H1 (cell line): ENCODE data around the gene CCDC148. TPM values are rescaled to one million over a fixed set of nuclear protein-coding genes. Genes with fewer than 3 reads are reported as not detected.

Experiments used
- CTCF ChIA-PET: fragments of 300-600 bp; sonication (Branson Sonifier 250); formaldehyde crosslinking; loops from one replicate; lab custom pipeline; 2021; ENCODE audit not compliant: partially characterized antibody; lab: Charles Lee
- POLR2A ChIA-PET: fragments of 300-600 bp; sonication (Branson Sonifier 250); formaldehyde crosslinking; loops from one replicate; lab custom pipeline; 2021; ENCODE audit warnings: inconsistent platforms; ENCODE audit not compliant: partially characterized antibody; lab: Charles Lee
- DNase-seq, 2 experiments: peaks; one replicate each; pipeline versions ENCODE4 v3.0.0 to v3.0.0-alpha.2; 2010 to 2022; ENCODE audit warnings: low spot score in 2 of 2, low read depth in 1 of 2, mixed read lengths in 1 of 2
- FAIRE-seq: peaks from 2 replicates; lab custom pipeline; 2011; peaks lifted over from hg19 to GRCh38; lab: Jason Lieb, UNC
- H2AFZ ChIP-seq: 2 replicates; pipeline ENCODE4 v1.8.1; 2012; ENCODE audit warnings: low read length, inconsistent platforms
- H2AK5ac ChIP-seq: 2 replicates; pipeline ENCODE4 v1.6.1; 2013; ENCODE audit warnings: low read depth, low read length
- H2BK120ac ChIP-seq: replicated peaks from 2 replicates; pipeline ENCODE3; 2013; ENCODE audit warnings: low read depth, low read length, inconsistent platforms
- H2BK12ac ChIP-seq: 2 replicates; pipeline ENCODE4 v1.6.1; 2013; ENCODE audit warnings: low read depth, low read length
- H2BK15ac ChIP-seq: 2 replicates; pipeline ENCODE4 v1.6.1; 2013; ENCODE audit warnings: low read length
- H2BK20ac ChIP-seq: 2 replicates; pipeline ENCODE4 v1.6.1; 2013; ENCODE audit warnings: low read length
- H2BK5ac ChIP-seq: 2 replicates; pipeline ENCODE4 v1.6.1; 2013; ENCODE audit warnings: low read depth, low read length
- H3K14ac ChIP-seq: 2 replicates; pipeline ENCODE4 v1.6.1; 2013; ENCODE audit warnings: inconsistent platforms; ENCODE audit not compliant: insufficient read length
- H3K18ac ChIP-seq: 2 replicates; pipeline ENCODE4 v1.6.1; 2013; ENCODE audit warnings: low read length; ENCODE audit errors: extremely low read depth
- H3K23ac ChIP-seq: 2 replicates; pipeline ENCODE4 v1.6.1; 2013; ENCODE audit warnings: inconsistent platforms; ENCODE audit not compliant: insufficient read length
- H3K23me2 ChIP-seq: 2 replicates; pipeline ENCODE4 v1.6.1; 2013; ENCODE audit warnings: low read depth, low read length
- H3K27ac ChIP-seq: 2 replicates; pipeline ENCODE4 v1.6.1; 2011; ENCODE audit warnings: low read depth, low read length, inconsistent platforms
- H3K27me3 ChIP-seq, 4 experiments: replicated peaks in 1 of 4; 1 replicate in 1 of 4; 2 replicates in 3 of 4; pipeline versions ENCODE4 v1.6.1 to v1.8.1; 2011 to 2013; ENCODE audit warnings: low read length in 3 of 4, mild to moderate bottlenecking in 3 of 4, inconsistent platforms in 2 of 4, mixed read lengths in 2 of 4, moderate library complexity in 1 of 4; ENCODE audit not compliant: control insufficient read depth in 3 of 4, insufficient read depth in 3 of 4; ENCODE audit errors: extremely low read depth in 1 of 4
- H3K36me3 ChIP-seq, 4 experiments: 2 replicates each; pipeline versions ENCODE4 v1.6.1 to v1.8.1; 2011 to 2013; ENCODE audit warnings: mild to moderate bottlenecking in 4 of 4, low read length in 3 of 4, moderate library complexity in 2 of 4, control low read depth in 1 of 4, inconsistent platforms in 1 of 4; ENCODE audit not compliant: insufficient read depth in 4 of 4, control insufficient read depth in 2 of 4
- H3K4ac ChIP-seq: replicated peaks from 2 replicates; pipeline ENCODE3; 2013; ENCODE audit warnings: low read length, low read depth, mixed read lengths, inconsistent platforms; ENCODE audit not compliant: insufficient read length
- H3K4me1 ChIP-seq, 4 experiments: replicated peaks in 1 of 4; 1 replicate in 1 of 4; 2 replicates in 3 of 4; pipeline versions ENCODE4 v1.6.1 to v1.8.1; 2011 to 2013; ENCODE audit warnings: low read length in 3 of 4, inconsistent platforms in 2 of 4, mixed read lengths in 1 of 4; ENCODE audit not compliant: insufficient read depth in 4 of 4, control insufficient read depth in 3 of 4
- H3K4me2 ChIP-seq, 2 experiments: 2 replicates each; pipeline versions ENCODE4 v1.6.1 to v1.8.1; 2011 to 2013; ENCODE audit warnings: low read depth in 2 of 2, low read length in 2 of 2, control low read depth in 1 of 2, inconsistent platforms in 1 of 2, mild to moderate bottlenecking in 1 of 2; ENCODE audit not compliant: insufficient read depth in 1 of 2
- H3K4me3 ChIP-seq, 4 experiments: fragments of 200-600, 300-600 bp in 1 of 4; sonication (generic), shearing (Covaris generic), sonication (Bioruptor Twin) in 1 of 4; 2 replicates each; pipeline versions ENCODE4 v1.5.1 to v1.8.1; 2011 to 2016; ENCODE audit warnings: low read length in 4 of 4, low read depth in 3 of 4, control low read depth in 2 of 4, inconsistent platforms in 2 of 4, mild to moderate bottlenecking in 2 of 4, mixed read lengths in 1 of 4, moderate library complexity in 1 of 4; ENCODE audit not compliant: insufficient read depth in 2 of 4; ENCODE audit errors: extremely low read depth in 1 of 4
- H3K56ac ChIP-seq: replicated peaks from 2 replicates; pipeline ENCODE3; 2013; ENCODE audit warnings: low read depth, mild to moderate bottlenecking, mixed read lengths, low read length, inconsistent platforms; ENCODE audit not compliant: insufficient read length
- H3K79me1 ChIP-seq: 2 replicates; pipeline ENCODE4 v1.6.1; 2013; ENCODE audit warnings: low read depth, low read length, control low read depth
- H3K79me2 ChIP-seq, 2 experiments: 2 replicates each; pipeline versions ENCODE4 v1.6.1 to v1.8.1; 2012 to 2013; ENCODE audit warnings: low read length in 2 of 2, mild to moderate bottlenecking in 2 of 2, inconsistent platforms in 1 of 2; ENCODE audit not compliant: insufficient read depth in 2 of 2, control insufficient read depth in 1 of 2
- H3K9ac ChIP-seq, 4 experiments: replicated peaks in 1 of 4; 1 replicate in 1 of 4; 2 replicates in 3 of 4; pipeline versions ENCODE4 v1.6.1 to v1.8.1; 2011 to 2013; ENCODE audit warnings: low read depth in 3 of 4, low read length in 3 of 4, control low read depth in 2 of 4, mild to moderate bottlenecking in 2 of 4, moderate library complexity in 2 of 4, inconsistent platforms in 1 of 4; ENCODE audit errors: extremely low read depth in 1 of 4
- H3K9me3 ChIP-seq, 2 experiments: 2 replicates each; pipeline versions ENCODE4 v1.6.1 to v1.8.1; 2012 to 2013; ENCODE audit warnings: mild to moderate bottlenecking in 2 of 2, moderate library complexity in 2 of 2, control low read depth in 1 of 2, inconsistent platforms in 1 of 2, low read depth in 1 of 2, low read length in 1 of 2, mixed read lengths in 1 of 2; ENCODE audit not compliant: insufficient read depth in 2 of 2
- H4K20me1 ChIP-seq, 2 experiments: replicated peaks in 1 of 2; 2 replicates each; pipeline versions ENCODE3 to v1.8.1; 2011 to 2013; ENCODE audit warnings: inconsistent platforms in 2 of 2, low read length in 2 of 2, mild to moderate bottlenecking in 1 of 2; ENCODE audit not compliant: insufficient read depth in 2 of 2, control insufficient read depth in 1 of 2
- H4K5ac ChIP-seq: 2 replicates; pipeline ENCODE4 v1.6.1; 2013; ENCODE audit warnings: low read length, low read depth, mixed read lengths, inconsistent platforms; ENCODE audit not compliant: insufficient read length
- H4K8ac ChIP-seq: 2 replicates; pipeline ENCODE4 v1.8.0; 2013; ENCODE audit warnings: mild to moderate bottlenecking, moderate library complexity, low read length, inconsistent platforms; ENCODE audit not compliant: insufficient read depth; ENCODE audit errors: extremely low read depth
- H4K91ac ChIP-seq: replicated peaks from 2 replicates; pipeline ENCODE3; 2013; ENCODE audit warnings: low read length, mixed read lengths, inconsistent platforms; ENCODE audit not compliant: insufficient read length
- BRCA1 ChIP-seq: IDR thresholded peaks from 2 replicates; pipeline ENCODE4 v1.6.1; 2012; ENCODE audit warnings: low read depth, low read length, improper control_type of control experiment
- E2F6 ChIP-seq: IDR thresholded peaks from 2 replicates; pipeline ENCODE4 v1.6.1; 2012; ENCODE audit warnings: inconsistent platforms
- EZH2 ChIP-seq: fragments of 200-600 bp; sonication (generic); IDR thresholded peaks from 2 replicates; pipeline ENCODE4 v1.7.1; 2012; ENCODE audit warnings: low read depth, mild to moderate bottlenecking, moderate library complexity, low read length, inconsistent platforms; ENCODE audit not compliant: severe bottlenecking
- JUN ChIP-seq: IDR thresholded peaks from 2 replicates; pipeline ENCODE4 v1.6.1; 2011; ENCODE audit warnings: low read depth, mild to moderate bottlenecking, improper control_type of control experiment, low read length
- JUND ChIP-seq: IDR thresholded peaks from 2 replicates; pipeline ENCODE4 v1.6.1; 2011; ENCODE audit warnings: mild to moderate bottlenecking, improper control_type of control experiment, low read length
- KDM4A ChIP-seq: IDR thresholded peaks from one replicate; pipeline ENCODE4 v1.7.1; 2012; ENCODE audit warnings: low read depth, mild to moderate bottlenecking, moderate library complexity, low read length, inconsistent platforms; ENCODE audit not compliant: severe bottlenecking
- KDM5A ChIP-seq: fragments of 200-600 bp; IDR thresholded peaks from 2 replicates; pipeline ENCODE4 v1.7.1; 2012; ENCODE audit warnings: mild to moderate bottlenecking, low read length, inconsistent platforms, mixed read lengths
- POLR2A ChIP-seq, 2 experiments: IDR thresholded peaks; 1 replicate in 1 of 2; 2 replicates in 1 of 2; pipeline ENCODE4 v1.6.1; 2011; ENCODE audit warnings: low read depth in 2 of 2, low read length in 2 of 2, mild to moderate bottlenecking in 2 of 2; ENCODE audit errors: control extremely low read depth in 1 of 2
- RBBP5 ChIP-seq: IDR thresholded peaks from 2 replicates; pipeline ENCODE4 v1.7.1; 2012; ENCODE audit warnings: low read depth, mild to moderate bottlenecking, inconsistent platforms, low read length, moderate library complexity, borderline replicate concordance
- SIRT6 ChIP-seq: IDR thresholded peaks from one replicate; pipeline ENCODE4 v1.7.1; 2012; ENCODE audit warnings: low read length, inconsistent platforms
- SIX5 ChIP-seq: IDR thresholded peaks from 2 replicates; pipeline ENCODE4 v1.6.1; 2011; ENCODE audit warnings: mild to moderate bottlenecking, low read depth, low read length
- SP4 ChIP-seq: IDR thresholded peaks from 2 replicates; pipeline ENCODE4 v1.6.1; 2012; ENCODE audit warnings: low read length, inconsistent platforms
- SUZ12 ChIP-seq: fragments of 200-600 bp; sonication (generic); IDR thresholded peaks from 2 replicates; pipeline ENCODE4 v1.6.1; 2012; ENCODE audit warnings: mild to moderate bottlenecking, inconsistent platforms, low read length, moderate library complexity, mixed read lengths
- TCF12 ChIP-seq: IDR thresholded peaks from 2 replicates; pipeline ENCODE4 v1.6.1; 2011; ENCODE audit warnings: low read depth, mild to moderate bottlenecking, low read length
- polyA plus RNA-seq, 7 experiments: library from polyadenylated mRNA; depleted of rRNA in 3 of 7; stranded (reverse) in 5 of 7; unstranded in 2 of 7; fragments of >200 nt in 5 of 7; fragments of 200-250 nt in 2 of 7; gene quantifications; 1 replicate in 5 of 7; 2 replicates in 1 of 7; 4 replicates in 1 of 7; pipeline versions ENCODE4 v1.2.1 to v1.2.3, GENCODE V29; 2011 to 2013; ENCODE audit warnings: missing spikeins in 2 of 7, mixed read lengths in 2 of 7
- total RNA-seq: library from RNA; stranded (reverse); fragmentation: NEBNext Ultra II Directional; extraction: Animal tissue kit (Norgen Biotek cat#: 25700); gene quantifications from 2 replicates; pipeline ENCODE4 v1.2.1, GENCODE V29; 2021
- TF ChIP-seq, protein P1 (sequence below): IDR thresholded peaks from 2 replicates; pipeline ENCODE4 v1.6.1; 2012; ENCODE audit warnings: low read length, inconsistent platforms

CCDC148 gene
- total and polyA plus RNA-seq, 2 of the 8 experiments (the other 6 are each of a cell fraction or from before 2014, with no cell fraction given) = 0.45 to 1.3 TPM

DNA sequence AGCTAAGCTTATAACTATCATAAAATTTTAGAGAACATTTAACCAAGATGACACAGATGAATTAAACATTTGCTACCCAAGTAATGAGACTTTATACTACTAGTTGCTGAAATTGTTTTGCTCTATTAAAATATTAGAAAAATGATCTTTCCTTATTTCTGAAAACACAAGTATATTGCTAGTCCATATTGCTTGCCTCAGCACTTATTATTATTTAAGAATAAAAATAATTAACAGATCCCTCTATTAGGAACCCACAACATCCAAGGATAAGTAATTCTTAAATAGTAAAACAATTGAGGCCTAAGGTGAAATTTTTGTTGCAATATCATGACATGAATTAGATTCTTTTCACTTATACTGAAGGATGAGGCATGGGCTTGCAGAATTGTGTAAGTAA is 65.2 kb downstream of the CCDC148 start:
- Histone ChIP-seq H3K4me3 (no peak overlapping the region), H3K4ac (no peak overlapping the region)
- TF ChIP-seq, protein P1, sequence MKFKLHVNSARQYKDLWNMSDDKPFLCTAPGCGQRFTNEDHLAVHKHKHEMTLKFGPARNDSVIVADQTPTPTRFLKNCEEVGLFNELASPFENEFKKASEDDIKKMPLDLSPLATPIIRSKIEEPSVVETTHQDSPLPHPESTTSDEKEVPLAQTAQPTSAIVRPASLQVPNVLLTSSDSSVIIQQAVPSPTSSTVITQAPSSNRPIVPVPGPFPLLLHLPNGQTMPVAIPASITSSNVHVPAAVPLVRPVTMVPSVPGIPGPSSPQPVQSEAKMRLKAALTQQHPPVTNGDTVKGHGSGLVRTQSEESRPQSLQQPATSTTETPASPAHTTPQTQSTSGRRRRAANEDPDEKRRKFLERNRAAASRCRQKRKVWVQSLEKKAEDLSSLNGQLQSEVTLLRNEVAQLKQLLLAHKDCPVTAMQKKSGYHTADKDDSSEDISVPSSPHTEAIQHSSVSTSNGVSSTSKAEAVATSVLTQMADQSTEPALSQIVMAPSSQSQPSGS = no peak
- TF ChIP-seq JUN (no peak), EZH2 (no peak), E2F6 (no peak), KDM4A (no peak), POLR2A (IDR thresholded peaks at IDR 0.05; ENCODE audit: control extremely low read depth in 1 of 2, low read depth in 2 of 2, low read length in 2 of 2) (no peak), BRCA1 (no peak), RBBP5 (no peak), TCF12 (no peak), KDM5A (no peak), SP4 (no peak), SUZ12 (no peak), SIX5 (no peak), JUND (no peak), SIRT6 (no peak)
- TF ChIP-seq, all 59 proteins: peak for 0
- Histone ChIP-seq H2BK15ac (no peak overlapping the region), H3K56ac (no peak overlapping the region), H3K23me2 (no peaks in the 10 kb centered on the region), H2AFZ (no peak overlapping the region), H3K18ac (no peak overlapping the region), H2BK5ac (no peak overlapping the region), H3K4me1 (no peaks in the 10 kb centered on the region), H3K23ac (no peak overlapping the region), H4K91ac (no peak overlapping the region), H3K79me1 (no peaks in the 10 kb centered on the region), H3K27ac (no peak overlapping the region), H2BK120ac (no peak overlapping the region), H2BK20ac (no peak overlapping the region), H2AK5ac (no peak overlapping the region), H4K5ac (no peak overlapping the region), H3K36me3 (no peaks in the 10 kb centered on the region), H3K14ac (no peak overlapping the region), H4K8ac (no peak overlapping the region), H2BK12ac (no peak overlapping the region), H3K4me2 (no peak overlapping the region), H3K27me3 (no peaks in the 10 kb centered on the region), H3K9ac (no peak overlapping the region), H4K20me1 (no peaks in the 10 kb centered on the region), H3K79me2 (no peaks in the 10 kb centered on the region), H3K9me3 (no peaks in the 10 kb centered on the region)
- CTCF ChIA-PET = no interaction called here
- no peak for FAIRE-seq
- no peak for DNase-seq
- POLR2A ChIA-PET = no interaction called here
